Caco-2 (cell line): ENCODE data around the gene DPH1. TPM values are rescaled to one million over a fixed set of nuclear protein-coding genes. Genes with fewer than 3 reads are reported as not detected.

Source experiments
- BruUV-seq: library from RNA; stranded (reverse); fragments of 400-500 nt; replicated peaks from 2 replicates; lab custom pipeline; 2021; lab: Mats Ljungman, UMichigan
- CTCF ChIA-PET: fragments of 300-600 bp; sonication (Branson Sonifier 250); formaldehyde crosslinking; loops from one replicate; lab custom pipeline; 2022; ENCODE audit warnings: antibody characterized with exemption; lab: Charles Lee
- POLR2A ChIA-PET: fragments of 300-600 bp; sonication (Branson Sonifier 250); formaldehyde crosslinking; loops from one replicate; lab custom pipeline; 2022; ENCODE audit warnings: antibody characterized with exemption; lab: Charles Lee
- DNase-seq, 2 experiments: peaks; one replicate each; pipeline versions ENCODE4 v3.0.0 to v3.0.0-alpha.2; 2020 to 2022
- H3K27me3 ChIP-seq: replicated peaks from 2 replicates; pipeline ENCODE4 v1.6.0; 2011; ENCODE audit warnings: low read length; ENCODE audit not compliant: control insufficient read depth, insufficient read depth
- H3K36me3 ChIP-seq: 2 replicates; pipeline ENCODE4 v1.5.1; 2011; ENCODE audit warnings: low read length; ENCODE audit not compliant: control insufficient read depth, insufficient read depth
- H3K4me1 ChIP-seq: fragments of 250-450 bp; sonication (Bioruptor Pico); 2 replicates; pipeline ENCODE4 v1.5.1; 2020; ENCODE audit warnings: mild to moderate bottlenecking
- H3K4me3 ChIP-seq: 2 replicates; pipeline ENCODE4 v1.5.1; 2011; ENCODE audit warnings: low read depth, mild to moderate bottlenecking, control low read depth, low read length
- H3K9me3 ChIP-seq: fragments of 250-450 bp; sonication (Bioruptor Pico); 2 replicates; pipeline ENCODE4 v1.5.1; 2020; ENCODE audit warnings: mild to moderate bottlenecking, moderate library complexity
- H3K27ac Mint-ChIP-seq: one replicate; pipeline ENCODE4 v1.8.0; 2022; ENCODE audit warnings: mixed read lengths; ENCODE audit not compliant: unreplicated experiment
- H3K27me3 Mint-ChIP-seq: one replicate; pipeline ENCODE4 v1.8.0; 2022; ENCODE audit warnings: mixed read lengths; ENCODE audit not compliant: insufficient read depth, unreplicated experiment
- H3K36me3 Mint-ChIP-seq: one replicate; pipeline ENCODE4 v1.8.0; 2022; ENCODE audit warnings: mild to moderate bottlenecking, mixed read lengths; ENCODE audit not compliant: insufficient read depth, unreplicated experiment
- H3K4me1 Mint-ChIP-seq: one replicate; pipeline ENCODE4 v1.8.0; 2022; ENCODE audit warnings: low read depth, mixed read lengths; ENCODE audit not compliant: unreplicated experiment
- H3K4me3 Mint-ChIP-seq: one replicate; pipeline ENCODE4 v1.8.0; 2022; ENCODE audit warnings: mild to moderate bottlenecking, moderate library complexity, mixed read lengths; ENCODE audit not compliant: unreplicated experiment
- H3K9me3 Mint-ChIP-seq: one replicate; pipeline ENCODE4 v1.8.0; 2022; ENCODE audit warnings: mixed read lengths; ENCODE audit not compliant: unreplicated experiment
- intact Hi-C: fragments of 100-400 bp; cut with micrococcal nuclease; formaldehyde crosslinking; loops from one replicate; pipeline ENCODE4 v1.10.0; 2022; ENCODE audit not compliant: unreplicated experiment
- total RNA-seq: library from RNA; stranded (reverse); gene quantifications from 2 replicates; pipeline ENCODE4 v1.2.3, GENCODE V29; 2022
- TF ChIP-seq, protein P1 (sequence below), 2 experiments: fragments of 200-600 bp in 1 of 2; IDR thresholded peaks; 1 replicate in 1 of 2; 2 replicates in 1 of 2; pipeline versions ENCODE4 v1.5.1 to v1.8.0; 2011 to 2022; ENCODE audit warnings: antibody characterized with exemption in 1 of 2, control low read depth in 1 of 2, inconsistent platforms in 1 of 2, low read depth in 1 of 2, low read length in 1 of 2, mild to moderate bottlenecking in 1 of 2, moderate library complexity in 1 of 2; ENCODE audit not compliant: insufficient read depth in 1 of 2, severe bottlenecking in 1 of 2, unreplicated experiment in 1 of 2

Gene DPH1
- total RNA-seq, 1 experiment from 2014 or later = 52.0 TPM

DNA sequence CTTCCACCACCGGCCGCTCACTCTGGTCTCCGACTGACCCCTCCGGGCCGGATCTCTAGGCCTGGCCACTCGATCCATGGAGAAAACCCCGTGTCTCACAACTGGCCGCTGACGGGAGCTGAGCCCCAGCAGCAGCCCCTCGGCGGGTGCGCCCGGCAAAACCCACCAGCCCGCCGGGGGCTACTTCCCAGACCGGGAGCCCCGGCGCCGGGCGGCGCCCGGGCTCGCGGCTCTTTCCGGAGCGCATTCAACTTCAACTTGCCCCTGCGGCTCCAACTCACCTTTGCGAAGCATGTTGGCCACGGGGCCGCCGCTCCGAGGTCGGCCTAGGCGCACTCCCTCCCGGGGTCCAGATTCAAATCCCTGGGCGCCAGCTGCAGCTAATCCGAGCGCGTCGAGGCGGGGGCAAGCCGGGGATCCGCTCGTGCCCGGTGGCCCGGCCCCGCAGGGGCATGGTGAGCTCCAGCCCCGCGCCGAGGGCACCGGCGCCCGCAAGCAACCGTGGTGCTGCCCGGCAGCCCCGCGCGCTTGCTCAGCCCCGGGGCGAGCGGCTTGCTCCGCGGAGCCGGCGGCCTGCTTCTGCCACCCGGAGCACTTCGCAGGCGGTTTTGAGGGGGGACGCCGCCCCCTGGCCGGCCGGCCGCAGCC, 5.3 kb upstream of the DPH1 start:
- H3K9me3 ChIP-seq = no peaks in the 10 kb centered on the region
- TF ChIP-seq, protein P1, sequence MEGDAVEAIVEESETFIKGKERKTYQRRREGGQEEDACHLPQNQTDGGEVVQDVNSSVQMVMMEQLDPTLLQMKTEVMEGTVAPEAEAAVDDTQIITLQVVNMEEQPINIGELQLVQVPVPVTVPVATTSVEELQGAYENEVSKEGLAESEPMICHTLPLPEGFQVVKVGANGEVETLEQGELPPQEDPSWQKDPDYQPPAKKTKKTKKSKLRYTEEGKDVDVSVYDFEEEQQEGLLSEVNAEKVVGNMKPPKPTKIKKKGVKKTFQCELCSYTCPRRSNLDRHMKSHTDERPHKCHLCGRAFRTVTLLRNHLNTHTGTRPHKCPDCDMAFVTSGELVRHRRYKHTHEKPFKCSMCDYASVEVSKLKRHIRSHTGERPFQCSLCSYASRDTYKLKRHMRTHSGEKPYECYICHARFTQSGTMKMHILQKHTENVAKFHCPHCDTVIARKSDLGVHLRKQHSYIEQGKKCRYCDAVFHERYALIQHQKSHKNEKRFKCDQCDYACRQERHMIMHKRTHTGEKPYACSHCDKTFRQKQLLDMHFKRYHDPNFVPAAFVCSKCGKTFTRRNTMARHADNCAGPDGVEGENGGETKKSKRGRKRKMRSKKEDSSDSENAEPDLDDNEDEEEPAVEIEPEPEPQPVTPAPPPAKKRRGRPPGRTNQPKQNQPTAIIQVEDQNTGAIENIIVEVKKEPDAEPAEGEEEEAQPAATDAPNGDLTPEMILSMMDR (IDR thresholded peaks at IDR 0.05; ENCODE audit: insufficient read depth in 1 of 2, low read depth in 1 of 2, low read length in 1 of 2, severe bottlenecking in 1 of 2, unreplicated experiment in 1 of 2) = no peak
- no peak for DNase-seq
- H3K36me3 Mint-ChIP-seq = peaks cover 11% of the 10 kb centered on the region
- H3K4me1 Mint-ChIP-seq = peaks cover 6% of the 10 kb centered on the region
- no peak overlapping the region for H3K27ac Mint-ChIP-seq
- BruUV-seq = no TSS peak
- H3K36me3 ChIP-seq = no peaks in the 10 kb centered on the region
- POLR2A ChIA-PET = no interaction called here
- CTCF ChIA-PET = interaction anchor here (1.1 to 4.3 kb wide), 7 partner anchors 29 to 143 kb away, joined by 3 to 185 read pairs (median 6); no protein-coding TSS in a partner anchor
- peaks cover 6% of the 10 kb centered on the region for H3K27me3 ChIP-seq
- peak overlapping the region; percentile 59 for H3K4me3 ChIP-seq
- no peaks in the 10 kb centered on the region for H3K9me3 Mint-ChIP-seq
- peaks cover 8% of the 10 kb centered on the region for H3K27me3 Mint-ChIP-seq
- intact Hi-C loops = no loop called here
- H3K4me1 ChIP-seq = peaks cover 18% of the 10 kb centered on the region; the same call in 1 of the 2 replicates
- H3K4me3 Mint-ChIP-seq = peak overlapping the region; percentile 69

DNA sequence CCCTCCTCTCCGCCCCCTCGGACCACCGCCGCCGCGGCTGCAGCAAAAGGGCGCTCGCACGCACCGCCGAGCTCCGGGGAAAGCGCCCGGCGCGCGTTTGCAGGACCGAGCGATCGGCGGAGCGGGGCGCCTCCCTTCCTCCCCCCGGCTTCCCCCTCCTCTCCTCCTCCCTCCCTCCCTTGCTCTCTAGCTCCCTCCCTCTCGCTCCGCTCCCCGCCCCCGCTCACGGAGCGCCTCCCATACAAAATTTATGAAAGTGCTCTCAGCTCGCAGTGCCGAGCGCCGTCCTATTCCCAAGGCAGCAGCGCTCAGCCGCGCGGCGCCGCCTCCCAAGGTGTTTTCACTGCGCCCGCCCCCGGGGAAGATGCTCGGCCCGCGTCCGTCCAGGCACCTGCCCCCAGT, 4.7 kb upstream of the DPH1 start, which contains the start of gene RTN4RL1:
Gene RTN4RL1, minus strand, starts transcription at position 115 of the 402 bp plus-strand sequence. CDS start 469 bp downstream, outside the sequence.
- POLR2A ChIA-PET = no interaction called here
- H3K4me3 ChIP-seq = peak within 1 kb of the TSS; percentile 59
- intact Hi-C loops = no loop called here
- CTCF ChIA-PET = interaction anchor here (0.7 to 4.3 kb wide), 10 partner anchors 13 to 143 kb away, joined by 3 to 185 read pairs (median 5); no protein-coding TSS in a partner anchor
- peaks cover 6% of the 10 kb centered on the region for H3K27me3 ChIP-seq
- H3K36me3 ChIP-seq = no peaks in the 10 kb centered on the region
- Mint-ChIP-seq H3K36me3 (peaks cover 11% of the 10 kb centered on the region), H3K27ac (no peak within 1 kb of the TSS), H3K27me3 (peaks cover 8% of the 10 kb centered on the region), H3K4me3 (peak within 1 kb of the TSS; percentile 69), H3K9me3 (no peaks in the 10 kb centered on the region), H3K4me1 (peaks cover 6% of the 10 kb centered on the region)
- peaks cover 18% of the 10 kb centered on the region; the same call in 1 of the 2 replicates for H3K4me1 ChIP-seq
- TF ChIP-seq, protein P1 (IDR thresholded peaks at IDR 0.05; ENCODE audit: insufficient read depth in 1 of 2, low read depth in 1 of 2, low read length in 1 of 2, severe bottlenecking in 1 of 2, unreplicated experiment in 1 of 2) = peak in 1 of 2 experiments; percentile 1
- peak; percentile 67 to 69 for DNase-seq
- BruUV-seq = no TSS peak
- no peaks in the 10 kb centered on the region for H3K9me3 ChIP-seq

DNA sequence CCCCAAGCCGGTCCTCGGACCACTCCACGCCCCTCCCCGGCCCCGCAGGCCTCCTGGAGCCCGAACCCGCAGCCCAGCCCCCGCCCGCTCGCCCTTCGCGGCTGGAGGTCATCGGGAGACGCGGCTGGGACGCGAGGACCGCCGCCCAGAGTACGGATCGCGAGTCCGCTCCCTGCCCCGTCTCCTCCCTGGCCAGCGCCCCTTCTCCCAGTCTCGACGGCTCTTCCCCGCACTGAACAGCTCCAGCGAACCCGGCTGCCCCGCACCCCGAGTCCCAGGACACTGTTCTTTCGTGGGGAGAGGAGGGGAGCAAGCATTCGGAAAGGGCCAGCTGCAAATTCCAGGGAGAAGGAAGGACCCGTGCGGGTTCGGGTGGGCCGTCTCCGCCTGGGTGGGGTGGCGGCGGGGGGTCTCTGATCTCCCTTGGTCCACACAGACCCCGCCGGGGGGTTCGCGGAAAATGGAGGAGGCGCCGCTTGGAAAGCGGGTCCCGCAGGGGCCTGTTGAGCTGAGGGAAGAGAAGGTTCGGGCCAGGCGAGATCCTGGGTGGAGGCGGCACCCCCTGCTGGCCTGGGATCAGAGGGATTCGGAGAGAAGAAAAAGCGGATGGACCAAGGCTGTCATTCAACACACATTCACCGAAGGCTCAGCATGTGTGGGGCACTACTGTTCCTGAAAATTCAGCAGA, 4.2 kb upstream of the DPH1 start:
- H3K27me3 Mint-ChIP-seq = peaks cover 8% of the 10 kb centered on the region
- peaks cover 19% of the 10 kb centered on the region; the same call in 1 of the 2 replicates for H3K4me1 ChIP-seq
- ChIA-PET POLR2A (interaction anchor here (0.6 to 1.0 kb wide), 2 partner anchors 117 to 228 kb away, joined by 4 to 5 read pairs; no protein-coding TSS in a partner anchor), CTCF (interaction anchor here (0.7 to 4.3 kb wide), 13 partner anchors 14 to 144 kb away, joined by 3 to 185 read pairs (median 4); no protein-coding TSS in a partner anchor)
- peaks cover 6% of the 10 kb centered on the region for H3K27me3 ChIP-seq
- DNase-seq = peak; percentile 79 to 87
- peak overlapping the region; percentile 59 for H3K4me3 ChIP-seq
- no peaks in the 10 kb centered on the region for H3K9me3 ChIP-seq
- TF ChIP-seq, protein P1 (IDR thresholded peaks at IDR 0.05; ENCODE audit: insufficient read depth in 1 of 2, low read depth in 1 of 2, low read length in 1 of 2, severe bottlenecking in 1 of 2, unreplicated experiment in 1 of 2) = peak; percentile 84 to 94
- H3K4me3 Mint-ChIP-seq = peak overlapping the region; percentile 69
- no TSS peak for BruUV-seq
- peaks cover 11% of the 10 kb centered on the region for H3K36me3 Mint-ChIP-seq
- H3K36me3 ChIP-seq = no peaks in the 10 kb centered on the region
- no peak overlapping the region for H3K27ac Mint-ChIP-seq
- intact Hi-C loops = loop anchor here (1.0 kb wide), 2 partner anchors 117 to 143 kb away; no protein-coding TSS in a partner anchor
- H3K9me3 Mint-ChIP-seq = no peaks in the 10 kb centered on the region
- peaks cover 6% of the 10 kb centered on the region for H3K4me1 Mint-ChIP-seq
